Measurements from ENCODE around the gene INKA2.
A peak's percentile ranks its signal among the peaks of the same experiment; 100 is the strongest.

INKA2 gene

GRCh38 chr1:111768023-111768422, 28.8 kb upstream of the INKA2 start:
- no peak for DNase-seq (ENCODE audit: low read depth)
- no peak for TF ChIP-seq CTCF (IDR thresholded peaks at IDR 0.05; ENCODE audit: insufficient read depth, low read depth, low read length, missing control alignments)
- H3K4me3 ChIP-seq (ENCODE audit: low read length) = no peak overlapping the region

GRCh38 chr1:111762332-111762731, 23.1 kb upstream of the INKA2 start:
- TF ChIP-seq CTCF (IDR thresholded peaks at IDR 0.05; ENCODE audit: insufficient read depth, low read depth, low read length, missing control alignments) = no peak
- DNase-seq (ENCODE audit: low read depth) = no peak
- H3K4me3 ChIP-seq (ENCODE audit: low read length) = no peak overlapping the region

DNA sequence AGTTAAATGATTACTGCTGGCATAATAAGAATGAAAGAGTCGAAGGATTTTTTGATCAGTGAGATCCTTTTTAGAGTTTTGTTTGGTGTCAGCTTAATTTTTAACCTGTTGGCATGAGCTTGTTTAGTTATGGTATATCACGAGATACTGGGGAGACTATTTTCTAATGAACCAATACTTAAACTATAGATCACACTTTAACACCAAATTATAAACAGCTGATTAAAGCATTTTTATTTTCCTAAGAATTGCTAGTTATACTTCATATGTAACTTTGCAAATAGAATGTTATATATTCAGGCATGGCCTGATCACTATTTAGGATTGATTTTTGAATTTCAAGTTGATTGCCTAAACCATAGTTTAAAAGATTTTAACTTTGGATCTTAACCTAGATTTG, 22.5 kb upstream of the INKA2 start:
- no peak for DNase-seq (ENCODE audit: low read depth)
- no peak for TF ChIP-seq CTCF (IDR thresholded peaks at IDR 0.05; ENCODE audit: insufficient read depth, low read depth, low read length, missing control alignments)
- no peak overlapping the region for H3K4me3 ChIP-seq (ENCODE audit: low read length)

DNA sequence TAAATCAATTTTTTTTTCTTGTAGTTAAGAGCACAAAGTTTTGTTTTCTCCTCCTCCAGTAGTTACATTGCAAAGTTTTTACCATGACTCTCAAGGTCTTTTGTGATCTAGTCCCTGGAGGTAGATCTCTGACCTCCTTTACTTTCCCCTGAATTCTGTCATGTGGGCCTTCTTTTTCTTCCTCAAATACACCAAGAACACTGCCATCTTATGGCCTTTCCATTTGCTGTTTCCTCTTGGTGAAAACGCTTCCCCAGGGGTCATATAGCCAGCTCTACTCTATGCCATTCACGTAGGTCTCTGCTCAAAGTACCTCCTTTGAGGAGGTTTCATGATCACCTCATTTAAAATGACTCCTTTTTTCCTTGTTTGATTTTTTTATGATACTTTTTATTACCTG, 19.2 kb upstream of the INKA2 start:
- TF ChIP-seq CTCF (IDR thresholded peaks at IDR 0.05; ENCODE audit: insufficient read depth, low read depth, low read length, missing control alignments) = peak; percentile 17
- DNase-seq (ENCODE audit: low read depth) = no peak
- H3K4me3 ChIP-seq (ENCODE audit: low read length) = no peak overlapping the region

DNA sequence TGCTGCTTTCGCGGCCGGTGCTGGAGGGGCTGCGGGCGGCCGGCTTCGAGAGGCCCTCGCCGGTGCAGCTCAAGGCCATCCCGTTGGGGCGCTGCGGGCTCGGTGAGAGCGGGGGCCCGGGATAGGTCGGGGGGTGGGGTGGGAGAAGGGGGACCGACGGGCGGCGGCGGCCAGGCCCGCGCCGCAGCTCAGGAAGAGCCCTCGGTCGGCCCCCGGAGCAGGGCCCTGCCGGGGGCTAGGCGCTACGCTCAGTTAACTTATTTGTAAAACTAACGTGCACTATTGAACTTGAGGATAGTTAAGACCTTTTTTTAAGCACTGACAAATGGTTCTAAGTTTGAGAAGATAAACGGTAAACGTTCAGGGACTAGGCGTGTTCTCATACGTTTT, 16.9 kb upstream of the INKA2 start:
- DNase-seq (ENCODE audit: low read depth) = no peak

DNA sequence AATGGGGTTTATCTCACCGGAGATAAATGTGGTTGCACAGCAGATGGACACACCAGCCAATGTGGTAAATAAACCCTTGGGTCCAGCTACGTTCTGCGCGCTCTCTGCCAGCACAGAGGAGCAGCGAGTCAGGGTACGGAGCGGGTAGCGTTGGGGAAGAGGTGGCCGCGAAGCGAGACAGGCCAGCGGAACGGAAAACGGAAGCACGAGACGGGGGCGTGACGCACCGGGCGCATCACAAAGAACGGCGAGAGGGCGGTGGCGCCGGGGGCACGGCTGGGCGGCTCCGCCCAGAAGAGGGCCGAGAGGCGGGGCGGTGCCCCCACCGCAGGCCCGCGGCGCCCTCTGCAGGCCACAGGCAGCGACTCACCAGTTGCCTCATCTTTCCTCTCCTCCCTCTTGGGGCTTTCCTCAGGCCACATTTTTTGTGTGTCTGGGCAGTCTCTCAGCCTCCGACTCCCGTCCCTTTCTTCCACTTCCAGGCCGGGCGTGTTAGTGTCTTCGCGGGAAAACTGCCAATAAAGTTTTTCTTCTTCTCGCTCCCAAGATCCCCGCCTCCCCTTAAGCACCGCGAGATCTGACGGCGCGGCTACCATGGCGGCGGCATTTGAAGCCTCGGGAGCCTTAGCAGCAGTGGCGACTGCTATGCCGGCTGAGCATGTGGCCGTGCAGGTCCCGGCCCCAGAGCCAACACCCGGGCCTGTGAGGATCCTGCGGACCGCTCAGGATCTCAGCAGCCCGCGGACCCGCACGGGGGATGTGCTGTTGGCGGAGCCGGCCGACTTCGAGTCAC, 16.3 kb upstream of the INKA2 start, which contains the start of gene DDX20:
Gene DDX20 (plus strand): TSS at position 571 of the 793 bp plus-strand sequence. CDS start 24 bp downstream, at position 595.
- peak; percentile 59 for TF ChIP-seq CTCF (IDR thresholded peaks at IDR 0.05; ENCODE audit: insufficient read depth, low read depth, low read length, missing control alignments)
- peak; percentile 97 for DNase-seq (ENCODE audit: low read depth)
- peak within 1 kb of the TSS; percentile 80 for H3K4me3 ChIP-seq (ENCODE audit: low read length)

More for the DNA sequence above, 16.9 kb upstream of the INKA2 start:
- no peak for TF ChIP-seq CTCF (IDR thresholded peaks at IDR 0.05; ENCODE audit: insufficient read depth, low read depth, low read length, missing control alignments)
- H3K4me3 ChIP-seq (ENCODE audit: low read length) = peak overlapping the region; percentile 80

DNA sequence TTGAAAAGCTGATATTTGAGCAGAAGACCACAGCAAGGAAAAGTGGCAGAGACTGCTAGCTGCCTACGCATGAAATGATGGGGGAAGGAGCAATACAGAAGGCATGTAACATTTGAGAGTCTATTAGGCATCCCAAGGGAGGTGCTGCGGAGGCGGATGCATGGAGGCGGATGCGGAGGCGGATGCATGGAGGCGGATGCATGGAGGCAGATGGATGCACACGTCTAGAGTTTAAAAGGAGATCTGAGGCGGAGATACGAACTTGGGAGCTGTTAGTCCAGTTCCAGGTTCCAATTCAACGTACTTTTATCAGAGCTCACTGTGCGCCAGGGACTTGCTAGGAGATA, 15.8 kb upstream of the INKA2 start:
- peak overlapping the region; percentile 80 for H3K4me3 ChIP-seq (ENCODE audit: low read length)
- no peak for TF ChIP-seq CTCF (IDR thresholded peaks at IDR 0.05; ENCODE audit: insufficient read depth, low read depth, low read length, missing control alignments)
- peak; percentile 43 for DNase-seq (ENCODE audit: low read depth)
